HepG2 (cell line): ENCODE data around the gene ETF1. TPM values are rescaled to one million over a fixed set of nuclear protein-coding genes. Genes with fewer than 3 reads are reported as not detected.

ENCODE experiments used
- ATAC-seq: fragments of 200-7000 bp; cut with Tn5 transposase; 3 replicates; pipeline ENCODE4 v1.9.1; 2020; ENCODE audit warnings: mild to moderate bottlenecking, moderate library complexity
- BruUV-seq: library from RNA; stranded (reverse); fragments of 400-500 nt; replicated peaks from 2 replicates; lab custom pipeline; 2021; lab: Mats Ljungman, UMichigan
- CTCF ChIA-PET: fragments of 300-600 bp; formaldehyde crosslinking; extraction: SDS; loops from one replicate; lab custom pipeline; 2021; ENCODE audit warnings: low total read pairs, inconsistent platforms, low intra/inter-chr PET ratio; lab: Yijun Ruan, JAX
- POLR2A ChIA-PET: fragments of 350-600 bp; sonication (Branson Sonifier 250); formaldehyde crosslinking; loops from one replicate; lab custom pipeline; 2020; ENCODE audit warnings: antibody characterized with exemption, inconsistent platforms; lab: Yijun Ruan, JAX
- DNase-seq: peaks from one replicate; pipeline ENCODE4 v3.0.0-alpha.2; 2015; ENCODE audit warnings: low spot score
- FAIRE-seq: peaks from 3 replicates; lab custom pipeline; 2011; peaks lifted over from hg19 to GRCh38; lab: Jason Lieb, UNC
- H2AFZ ChIP-seq: one replicate; pipeline ENCODE4 v1.6.1; 2011; ENCODE audit warnings: low read length, inconsistent platforms
- H3K27ac ChIP-seq: fragments of 300-600 bp; 3 replicates; pipeline ENCODE4 v1.8.0; 2011; ENCODE audit warnings: mixed run types, mild to moderate bottlenecking, mixed read lengths, low read length, inconsistent platforms; ENCODE audit not compliant: insufficient read depth; ENCODE audit errors: extremely low read length
- H3K27me3 ChIP-seq, 2 experiments: fragments of 200-600 bp in 1 of 2; 2 replicates in 1 of 2; 3 replicates in 1 of 2; pipeline versions ENCODE4 v1.6.0 to v1.8.0; 2011; ENCODE audit warnings: low read length in 2 of 2, mild to moderate bottlenecking in 2 of 2, moderate library complexity in 2 of 2, inconsistent platforms in 1 of 2; ENCODE audit not compliant: insufficient read depth in 2 of 2, control insufficient read depth in 1 of 2
- H3K36me3 ChIP-seq, 2 experiments: fragments of 200-600 bp in 1 of 2; replicated peaks in 1 of 2; 2 replicates in 1 of 2; 3 replicates in 1 of 2; pipeline versions ENCODE4 v1.5.1 to v1.8.0; 2011; ENCODE audit warnings: low read length in 2 of 2, inconsistent platforms in 1 of 2; ENCODE audit not compliant: insufficient read depth in 2 of 2, control insufficient read depth in 1 of 2
- H3K4me1 ChIP-seq: 2 replicates; pipeline ENCODE4 v1.5.1; 2012; ENCODE audit warnings: low read length, inconsistent platforms; ENCODE audit not compliant: insufficient read depth
- H3K4me2 ChIP-seq: 2 replicates; pipeline ENCODE4 v1.6.0; 2011; ENCODE audit warnings: low read depth, low read length, inconsistent platforms
- H3K4me3 ChIP-seq, 3 experiments: fragments of 200-600 bp in 1 of 3; sonication (generic), shearing (Covaris generic) in 1 of 3; replicated peaks in 1 of 3; 2 replicates each; pipeline ENCODE4 v1.5.1; 2011 to 2016; ENCODE audit warnings: low read length in 3 of 3, inconsistent platforms in 2 of 3, low read depth in 2 of 3, mild to moderate bottlenecking in 2 of 3, control low read depth in 1 of 3, mixed read lengths in 1 of 3; ENCODE audit not compliant: insufficient read depth in 1 of 3
- H3K79me2 ChIP-seq: one replicate; pipeline ENCODE4 v1.6.1; 2011; ENCODE audit warnings: low read length, inconsistent platforms; ENCODE audit not compliant: insufficient read depth
- H3K9ac ChIP-seq: 2 replicates; pipeline ENCODE4 v1.6.0; 2011; ENCODE audit warnings: mild to moderate bottlenecking, low read depth, low read length, inconsistent platforms; ENCODE audit not compliant: insufficient read depth
- H3K9me3 ChIP-seq: 2 replicates; pipeline ENCODE4 v1.5.1; 2012; ENCODE audit warnings: mild to moderate bottlenecking, low read length
- H4K20me1 ChIP-seq: 2 replicates; pipeline ENCODE4 v1.6.0; 2011; ENCODE audit warnings: inconsistent platforms, mild to moderate bottlenecking, low read length, moderate library complexity; ENCODE audit not compliant: insufficient read depth
- AGO1 ChIP-seq: fragments of 200-400 bp; formaldehyde crosslinking; IDR thresholded peaks from 2 replicates; pipeline ENCODE4 v1.6.1; 2017; ENCODE audit warnings: mild to moderate bottlenecking, low read depth, low read length, moderate library complexity; ENCODE audit not compliant: poor library complexity, severe bottlenecking
- ARNT2 ChIP-seq: sonication (generic); formaldehyde crosslinking; IDR thresholded peaks from 2 replicates; pipeline ENCODE4 v1.8.0; 2022; ENCODE audit warnings: mild to moderate bottlenecking, low read depth, missing genetic modification reagents, moderate library complexity
- CREM ChIP-seq, 2 experiments: sonication (generic) in 1 of 2; formaldehyde crosslinking in 1 of 2; IDR thresholded peaks; 2 replicates each; pipeline versions ENCODE4 v1.4.0 to v1.6.1; 2016 to 2020; ENCODE audit warnings: antibody characterized with exemption in 1 of 2, mild to moderate bottlenecking in 1 of 2, missing genetic modification reagents in 1 of 2
- ERF ChIP-seq: IDR thresholded peaks from 2 replicates; pipeline ENCODE4 v1.6.1; 2018; ENCODE audit warnings: missing biosample characterization, missing genetic modification reagents
- FOXA1 ChIP-seq, 2 experiments: fragments of 450-650 bp in 1 of 2; sonication (generic) in 1 of 2; formaldehyde crosslinking in 1 of 2; IDR thresholded peaks; 2 replicates each; pipeline versions ENCODE4 v1.4.0 to v1.6.1; 2016 to 2020; ENCODE audit warnings: missing genetic modification reagents in 1 of 2
- GATAD2A ChIP-seq: IDR thresholded peaks from 2 replicates; pipeline ENCODE4 v1.6.1; 2016
- GZF1 ChIP-seq: sonication (generic); formaldehyde crosslinking; IDR thresholded peaks from 2 replicates; pipeline ENCODE4 v1.5.1; 2020; ENCODE audit warnings: mild to moderate bottlenecking, missing genetic modification reagents
- HNF4A ChIP-seq: sonication (generic); formaldehyde crosslinking; IDR thresholded peaks from 2 replicates; pipeline ENCODE4 v1.4.0; 2020; ENCODE audit warnings: missing genetic modification reagents
- ISL2 ChIP-seq: sonication (generic); formaldehyde crosslinking; IDR thresholded peaks from 2 replicates; pipeline ENCODE4 v1.5.0; 2020; ENCODE audit warnings: missing genetic modification reagents
- JUN ChIP-seq: sonication (generic); formaldehyde crosslinking; IDR thresholded peaks from 2 replicates; pipeline ENCODE4 v1.4.0; 2020; ENCODE audit warnings: mild to moderate bottlenecking, missing genetic modification reagents
- KAT7 ChIP-seq: IDR thresholded peaks from 2 replicates; pipeline ENCODE4 v1.6.1; 2018; ENCODE audit warnings: borderline replicate concordance, missing compliant biosample characterization
- NR2F2 ChIP-seq: IDR thresholded peaks from 2 replicates; pipeline ENCODE4 v1.6.1; 2012; ENCODE audit warnings: low read depth, inconsistent platforms, borderline replicate concordance
- ONECUT2 ChIP-seq: sonication (generic); formaldehyde crosslinking; IDR thresholded peaks from 2 replicates; pipeline ENCODE4 v1.4.0; 2020; ENCODE audit warnings: missing genetic modification reagents
- PATZ1 ChIP-seq: sonication (generic); formaldehyde crosslinking; IDR thresholded peaks from 2 replicates; pipeline ENCODE4 v1.4.0; 2020; ENCODE audit warnings: missing genetic modification reagents
- PTBP1 ChIP-seq: fragments of 200-400 bp; formaldehyde crosslinking; IDR thresholded peaks from 2 replicates; pipeline ENCODE4 v1.6.1; 2018; ENCODE audit warnings: low read length, low read depth; ENCODE audit not compliant: poor library complexity, severe bottlenecking
- RARA ChIP-seq: IDR thresholded peaks from 2 replicates; pipeline ENCODE4 v1.6.1; 2016; ENCODE audit warnings: missing genetic modification reagents, missing compliant biosample characterization
- TCF7 ChIP-seq: sonication (generic); IDR thresholded peaks from 2 replicates; pipeline ENCODE4 v1.6.1; 2016; ENCODE audit warnings: antibody characterized with exemption, low read depth
- TRIM24 ChIP-seq: sonication (generic); formaldehyde crosslinking; IDR thresholded peaks from 2 replicates; pipeline ENCODE4 v1.8.0; 2022; ENCODE audit warnings: mild to moderate bottlenecking, missing genetic modification reagents
- ZNF503 ChIP-seq: sonication (generic); formaldehyde crosslinking; IDR thresholded peaks from 2 replicates; pipeline ENCODE4 v1.4.0; 2020; ENCODE audit warnings: missing genetic modification reagents
- ZNF530 ChIP-seq: sonication (generic); formaldehyde crosslinking; IDR thresholded peaks from 2 replicates; pipeline ENCODE4 v1.5.0; 2020; ENCODE audit warnings: low read depth, mild to moderate bottlenecking, missing genetic modification reagents
- ZNF703 ChIP-seq: sonication (generic); formaldehyde crosslinking; IDR thresholded peaks from 2 replicates; pipeline ENCODE4 v1.5.1; 2020; ENCODE audit warnings: missing genetic modification reagents, mild to moderate bottlenecking, moderate library complexity, borderline replicate concordance
- ZNF766 ChIP-seq: sonication (generic); formaldehyde crosslinking; IDR thresholded peaks from 2 replicates; pipeline ENCODE4 v1.5.0; 2020; ENCODE audit warnings: missing genetic modification reagents, borderline replicate concordance
- WGBS: methylation state at CpG from one replicate; pipeline ENCODE4 v1.1.6; 2017; ENCODE audit warnings: low lambda C conversion rate; 5-methylcytosine and 5-hydroxymethylcytosine counted together
- in situ Hi-C: cut with HindIII; loops from 2 replicates; pipeline ENCODE4 v1.10.0; 2017; ENCODE audit warnings: low pct_unique_long_range_greater_than_20kb; ENCODE audit not compliant: extremely low pct_ligation_motif_present
- intact Hi-C: fragments of 100-400 bp; cut with micrococcal nuclease; formaldehyde crosslinking; loops from one replicate; pipeline ENCODE4 v1.10.0; 2022; ENCODE audit not compliant: unreplicated experiment
- polyA plus RNA-seq, 8 experiments: library from polyadenylated mRNA; depleted of rRNA in 3 of 8; stranded (reverse) in 7 of 8; unstranded in 1 of 8; fragments of >200 nt; fragmentation: Illumina TruSeq in 4 of 8; extraction: Trizol in 4 of 8; gene quantifications; 2 replicates each; pipeline versions ENCODE4 v1.2.1 to v1.2.3, GENCODE V29; 2011 to 2016; ENCODE audit warnings: low read depth in 4 of 8, missing spikeins in 1 of 8, mixed read lengths in 1 of 8; ENCODE audit not compliant: insufficient read depth in 1 of 8
- total RNA-seq, 5 experiments: library from RNA; depleted of rRNA; stranded (reverse); fragments of >200 nt; fragmentation: Illumina TruSeq; extraction: Trizol; gene quantifications; 2 replicates each; pipeline ENCODE4 v1.2.3, GENCODE V29; 2016; ENCODE audit warnings: low read depth in 1 of 5

ETF1 gene
- total and polyA plus RNA-seq, 2 of the 13 experiments (the other 11 are each of a cell fraction or from before 2014, with no cell fraction given) = 52.1 to 184 TPM

GRCh38 chr5:138528208-138528607 is 14.8 kb downstream of the ETF1 start:
- peaks cover 62% of the 10 kb centered on the region for H3K4me1 ChIP-seq
- peaks cover 13 to 39% of the 10 kb centered on the region in 2 experiments for H3K36me3 ChIP-seq
- H4K20me1 ChIP-seq = peaks cover 11% of the 10 kb centered on the region
- H3K79me2 ChIP-seq = peaks cover 89% of the 10 kb centered on the region
- FAIRE-seq (peak; percentile 78), DNase-seq (peak; percentile 73), ATAC-seq (peak; percentile 74)
- in situ Hi-C loops (no loop called here), intact Hi-C loops (no loop called here)
- H3K9ac ChIP-seq = no peak overlapping the region
- no peak overlapping the region for H2AFZ ChIP-seq
- ChIA-PET POLR2A (interaction anchor here (0.6 to 2.7 kb wide), 5 partner anchors 8 to 63 kb away, joined by 3 to 20 read pairs (median 3); partner anchors contain the start of genes EGR1 and ETF1), CTCF (no interaction called here)
- H3K27ac ChIP-seq = peak overlapping the region; percentile 32
- WGBS = 18% methylated on average over 1 of the region's 1 CpG
- H3K4me2 ChIP-seq = peak overlapping the region; percentile 12; the same call in 1 of the 2 replicates
- no peaks in the 10 kb centered on the region for H3K27me3 ChIP-seq
- H3K4me3 ChIP-seq = no peak overlapping the region
- BruUV-seq = TSS peak; percentile 11
- H3K9me3 ChIP-seq = no peaks in the 10 kb centered on the region
- TF ChIP-seq JUN (CRISPR knock-in tag) (no peak), ONECUT2 (CRISPR knock-in tag) (no peak), AGO1 (no peak), KAT7 (CRISPR knock-in tag) (no peak), ARNT2 (CRISPR knock-in tag) (no peak), FOXA1 (IDR thresholded peaks at IDR 0.05) (no peak), FOXA1 (CRISPR knock-in tag; IDR thresholded peaks at IDR 0.05) (peak; percentile 64), CREM (IDR thresholded peaks at IDR 0.05) (peak; percentile 56; the same call in 1 of the 2 replicates), CREM (CRISPR knock-in tag; IDR thresholded peaks at IDR 0.05) (no peak), ZNF530 (no peak), HNF4A (CRISPR knock-in tag) (peak; percentile 63), RARA (CRISPR knock-in tag) (0 out of 2 replicates have a peak, but pooled peaks have one; percentile 13), ERF (0 out of 2 replicates have a peak, but pooled peaks have one; percentile 23), ZNF503 (0 out of 2 replicates have a peak, but pooled peaks have one; percentile 26), TCF7 (peak; percentile 21; the same call in 1 of the 2 replicates), ZNF703 (CRISPR knock-in tag) (no peak), PTBP1 (no peak), TRIM24 (CRISPR knock-in tag) (no peak), PATZ1 (CRISPR knock-in tag) (0 out of 2 replicates have a peak, but pooled peaks have one; percentile 15), NR2F2 (peak; percentile 73; the same call in 1 of the 2 replicates), GZF1 (CRISPR knock-in tag) (no peak), GATAD2A (peak; percentile 88), ISL2 (CRISPR knock-in tag) (peak; percentile 89), ZNF766 (CRISPR knock-in tag) (no peak)
